GM12878 (cell line): ENCODE results near the gene CWC25. TPM values are rescaled to one million over a fixed set of nuclear protein-coding genes. Genes with fewer than 3 reads are reported as not detected.

Source experiments
- ATF3 ChIP-seq: IDR thresholded peaks from 2 replicates; pipeline ENCODE4 v1.6.1; 2011; ENCODE audit warnings: low read depth, mild to moderate bottlenecking, low read length, moderate library complexity, borderline replicate concordance; ENCODE audit errors: extremely low read depth
- MLLT1 ChIP-seq: fragments of 450-650 bp; IDR thresholded peaks from 2 replicates; pipeline ENCODE4 v1.6.1; 2016; ENCODE audit warnings: mild to moderate bottlenecking
- ZBTB4 ChIP-seq: fragments of 450-650 bp; formaldehyde crosslinking; IDR thresholded peaks from 2 replicates; pipeline ENCODE4 v1.4.0; 2022; ENCODE audit warnings: mild to moderate bottlenecking, moderate library complexity
- polyA plus RNA-seq, 11 experiments: library from polyadenylated mRNA; depleted of rRNA in 4 of 11; unstranded in 6 of 11; stranded (reverse) in 5 of 11; fragments of >200 nt; fragmentation: Nextera tagmentation in 4 of 11; fragmentation: Illumina TruSeq in 1 of 11; extraction: Ambion mirVana in 4 of 11; extraction: Trizol in 1 of 11; gene quantifications; 1 replicate in 1 of 11; 2 replicates in 10 of 11; pipeline versions ENCODE4 v1.2.1 to v1.2.3, GENCODE V29; 2011 to 2016; ENCODE audit warnings: inconsistent platforms in 2 of 11, missing spikeins in 2 of 11, low read depth in 1 of 11
- total RNA-seq, 4 experiments: library from RNA; depleted of rRNA in 3 of 4; stranded (reverse); fragments of >200 nt in 3 of 4; fragmentation: Illumina TruSeq in 1 of 4; extraction: Trizol in 1 of 4; gene quantifications; 2 replicates each; pipeline versions ENCODE4 v1.2.1 to v1.2.3, GENCODE V29; 2013 to 2021

Gene CWC25
- total and polyA plus RNA-seq, 10 of the 15 experiments (the other 5 are each of a cell fraction or from before 2014, with no cell fraction given) = 14.7 to 29.7 (median 22.9) TPM

- TF ChIP-seq ATF3 (no peak), MLLT1 (peak; percentile 44; the same call in 1 of the 2 replicates), ZBTB4 (CRISPR knock-in tag) (no peak)
Observed at GRCh38 chr17:38871247-38872015, 46.3 kb upstream of the CWC25 start (continued).
